Activated CD4-positive, CD25-positive, alpha-beta regulatory T cell treated with anti-CD3 and anti-CD28 coated beads, Interleukin-2, amount 50 U/mL, for 72 hours (primary cell): ENCODE measurements around the gene BRS3.
"Not testable (repeated sequence)": the region's sequence is repeated elsewhere in the genome, so short reads cannot be mapped to it uniquely, and the experiment has no call there.

Experiments used
- DNase-seq: peaks from one replicate; pipeline ENCODE4 v3.0.0; 2021

BRS3 gene

GRCh38 chrX:136487647-136488046 lies at the start of gene BRS3:
Gene BRS3 (plus strand): TSS chrX:136487947. CDS start chrX:136488115, 168 bp downstream.
- DNase-seq: no peak

DNA sequence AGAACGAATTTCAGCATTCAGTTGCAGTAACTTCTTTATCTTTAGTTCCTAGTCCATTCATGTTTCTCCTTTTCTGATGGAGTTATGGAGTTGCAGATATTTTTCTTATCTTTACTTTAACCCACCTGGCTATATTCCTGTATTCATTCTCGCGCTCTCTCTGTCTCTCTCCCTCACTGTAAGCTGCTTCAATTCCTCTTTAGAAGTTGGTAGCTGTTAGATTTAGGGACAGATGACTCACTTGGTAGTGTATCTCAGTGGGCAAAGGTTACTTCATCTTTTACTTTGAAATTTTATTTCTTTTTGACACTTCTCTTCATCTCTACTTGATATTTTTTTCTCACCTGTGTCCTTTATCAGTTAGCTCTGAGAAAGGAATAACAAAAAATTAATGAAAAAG lies 49.6 kb upstream of the BRS3 start:
- no peak for DNase-seq

DNA sequence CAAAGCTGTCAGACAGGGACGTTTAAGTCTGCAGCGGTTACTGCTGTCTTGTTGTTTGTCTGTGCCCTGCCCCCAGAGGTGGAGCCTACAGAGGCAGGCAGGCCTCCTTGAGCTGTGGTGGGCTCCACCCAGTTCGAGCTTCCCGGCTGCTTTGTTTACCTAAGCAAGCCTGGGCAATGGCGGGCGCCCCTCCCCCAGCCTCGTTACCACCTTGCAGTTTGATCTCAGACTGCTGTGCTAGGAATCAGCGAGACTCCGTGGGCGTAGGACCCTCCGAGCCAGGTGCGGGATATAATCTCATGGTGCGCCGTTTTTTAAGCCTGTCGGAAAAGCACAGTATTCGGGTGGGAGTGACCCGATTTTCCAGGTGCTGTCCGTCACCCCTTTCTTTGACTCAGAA lies 42.1 kb upstream of the BRS3 start:
- not testable (repeated sequence) for DNase-seq

DNA sequence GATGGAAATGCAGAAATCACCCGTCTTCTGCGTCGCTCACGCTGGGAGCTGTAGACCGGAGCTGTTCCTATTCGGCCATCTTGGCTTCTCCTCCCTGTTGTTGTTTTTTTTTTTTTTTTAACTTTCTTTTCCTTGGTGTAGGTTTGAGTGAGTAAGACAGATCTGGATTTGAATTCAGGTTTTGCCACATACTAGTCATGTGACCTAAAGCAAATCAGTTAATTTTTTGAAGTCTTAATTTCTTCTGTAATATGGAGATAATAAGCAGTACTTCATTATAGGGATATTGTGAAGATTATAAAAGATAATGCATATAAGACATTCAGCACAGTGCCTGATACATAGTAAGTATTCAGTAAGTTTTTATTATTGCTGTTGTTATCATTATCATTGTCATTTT lies 41.5 kb upstream of the BRS3 start:
- no peak for DNase-seq

- DNase-seq: no peak
Measured at GRCh38 chrX:136447308-136447707, 40.4 kb upstream of the BRS3 start.

DNA sequence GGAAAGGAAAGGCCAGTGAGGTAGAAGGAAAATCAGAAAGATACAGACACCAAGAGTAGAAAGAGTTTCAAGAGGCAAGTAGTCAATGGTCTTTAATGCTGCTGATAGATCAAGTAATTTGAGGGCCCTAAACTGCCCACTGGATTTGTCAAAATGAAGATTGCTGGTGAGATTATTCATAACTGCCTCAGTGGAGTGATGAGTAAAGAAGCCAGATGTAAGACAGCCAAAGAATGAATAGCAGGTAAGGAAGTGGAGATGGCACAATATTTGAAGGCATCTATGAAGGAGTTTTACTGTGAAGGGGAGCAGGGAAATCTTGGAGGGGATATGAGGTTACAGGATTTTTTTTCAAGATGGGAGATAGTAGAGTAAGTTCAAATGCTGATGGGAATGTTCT lies 39.8 kb upstream of the BRS3 start:
- DNase-seq: no peak

- DNase-seq: no peak
Measured at GRCh38 chrX:136450050-136450830, 37.5 kb upstream of the BRS3 start.

DNA sequence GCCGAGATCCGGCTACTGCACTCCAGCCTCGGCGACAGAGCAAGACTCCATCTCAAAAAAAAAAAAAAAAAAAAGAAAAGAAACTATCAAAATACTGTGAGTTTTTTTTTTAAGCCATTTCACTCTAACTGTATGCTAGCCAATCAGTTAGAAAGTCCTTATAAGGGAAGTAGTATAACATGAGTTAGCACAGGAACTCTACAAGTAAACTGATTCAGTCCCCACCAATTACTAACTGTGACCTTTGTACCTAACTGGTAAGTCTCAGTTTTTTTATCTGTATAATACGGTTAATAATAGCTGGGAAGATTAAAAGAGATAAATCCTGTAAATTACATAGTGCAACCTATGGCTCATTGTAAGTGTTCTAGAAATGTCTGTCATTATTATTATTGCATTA lies 35.1 kb upstream of the BRS3 start:
- no peak for DNase-seq

DNA sequence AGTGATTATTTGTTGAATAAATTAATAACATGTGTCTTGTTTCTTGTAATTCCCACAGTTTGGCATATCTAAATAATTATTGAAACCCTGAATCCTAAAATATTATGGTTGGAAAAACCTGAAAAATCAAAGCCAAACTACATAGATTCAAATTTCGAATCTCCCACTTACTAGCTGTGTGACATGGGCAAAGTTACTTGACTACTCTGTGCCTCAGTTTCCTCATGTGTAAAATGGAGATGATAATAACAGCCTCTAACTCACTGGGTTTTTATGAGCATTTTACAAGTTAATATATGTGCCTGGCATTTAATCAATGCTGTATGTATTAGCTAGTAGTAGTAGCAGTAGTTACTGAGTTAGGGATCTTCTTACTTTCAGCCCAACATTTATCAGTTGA lies 34.6 kb upstream of the BRS3 start:
- no peak for DNase-seq

GRCh38 chrX:136453771-136454170 lies 34.0 kb upstream of the BRS3 start:
- DNase-seq: no peak

DNA sequence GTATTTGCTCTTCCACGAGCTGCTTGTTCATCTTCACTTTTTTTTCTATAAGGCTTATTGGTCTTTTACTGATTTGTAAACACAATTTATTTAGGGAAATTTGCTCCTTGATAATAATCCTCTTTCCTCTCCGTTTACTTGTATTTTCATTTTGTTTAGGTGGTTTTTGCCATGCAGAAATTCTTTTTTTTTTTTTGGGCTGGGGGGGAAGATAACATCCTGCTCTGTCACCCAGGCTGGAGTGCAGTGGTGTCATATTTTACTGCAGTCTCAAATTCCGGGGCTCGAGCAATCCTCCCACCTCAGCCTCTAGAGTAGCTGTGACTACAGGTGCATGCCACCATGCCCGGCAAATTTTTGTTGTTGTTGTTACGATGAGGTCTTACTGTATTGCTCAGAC lies 31.6 kb upstream of the BRS3 start:
- DNase-seq: no peak

DNA sequence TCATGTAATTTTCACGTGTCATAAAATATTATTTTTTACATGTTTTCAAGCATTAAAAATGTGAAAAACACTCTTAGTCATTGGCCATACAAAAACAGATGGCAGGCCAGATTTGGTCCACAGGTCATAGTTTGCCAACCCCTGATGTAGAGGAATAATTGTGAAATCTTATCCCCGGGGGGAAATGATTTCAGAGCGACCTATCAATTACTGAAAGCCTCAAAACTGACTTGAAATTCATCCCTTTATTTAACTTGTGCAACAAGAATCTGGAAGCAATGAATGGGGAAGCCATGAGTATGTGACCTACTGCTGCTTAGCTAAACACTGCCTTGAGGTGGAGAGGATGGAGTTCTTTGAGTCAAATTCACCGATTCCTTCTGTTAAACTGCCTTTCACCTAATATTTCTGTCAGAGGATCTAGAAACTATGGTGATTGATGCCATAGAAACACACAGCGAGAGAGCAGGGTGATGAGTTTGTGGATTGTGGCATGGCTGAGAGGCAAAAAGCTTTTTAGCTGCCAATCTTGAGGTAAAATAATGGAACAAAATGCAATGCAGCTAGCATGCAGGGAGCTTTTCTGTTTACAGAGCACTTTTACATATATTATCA lies 30.3 kb upstream of the BRS3 start:
- no peak for DNase-seq

GRCh38 chrX:136464589-136464988 lies 23.2 kb upstream of the BRS3 start:
- DNase-seq: no peak

DNA sequence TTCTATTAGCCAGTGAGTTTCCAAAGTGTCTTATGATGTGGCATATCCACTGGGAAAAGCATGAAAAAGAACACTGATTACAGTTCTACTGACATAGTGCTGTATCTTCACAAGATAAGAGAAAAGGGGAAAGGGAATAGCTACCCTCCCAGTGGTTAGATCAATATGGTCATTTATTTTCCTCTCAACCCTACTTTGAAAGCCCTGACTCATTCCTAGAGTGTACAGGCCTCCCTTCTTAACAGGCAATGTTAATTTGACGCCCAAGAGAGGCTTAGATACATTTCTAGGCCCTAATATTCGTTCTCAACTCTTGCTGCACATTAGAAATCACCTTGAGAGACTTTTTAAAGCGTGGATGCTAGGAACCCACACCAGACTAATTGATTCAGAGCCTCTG lies 20.4 kb upstream of the BRS3 start:
- no peak for DNase-seq

DNA sequence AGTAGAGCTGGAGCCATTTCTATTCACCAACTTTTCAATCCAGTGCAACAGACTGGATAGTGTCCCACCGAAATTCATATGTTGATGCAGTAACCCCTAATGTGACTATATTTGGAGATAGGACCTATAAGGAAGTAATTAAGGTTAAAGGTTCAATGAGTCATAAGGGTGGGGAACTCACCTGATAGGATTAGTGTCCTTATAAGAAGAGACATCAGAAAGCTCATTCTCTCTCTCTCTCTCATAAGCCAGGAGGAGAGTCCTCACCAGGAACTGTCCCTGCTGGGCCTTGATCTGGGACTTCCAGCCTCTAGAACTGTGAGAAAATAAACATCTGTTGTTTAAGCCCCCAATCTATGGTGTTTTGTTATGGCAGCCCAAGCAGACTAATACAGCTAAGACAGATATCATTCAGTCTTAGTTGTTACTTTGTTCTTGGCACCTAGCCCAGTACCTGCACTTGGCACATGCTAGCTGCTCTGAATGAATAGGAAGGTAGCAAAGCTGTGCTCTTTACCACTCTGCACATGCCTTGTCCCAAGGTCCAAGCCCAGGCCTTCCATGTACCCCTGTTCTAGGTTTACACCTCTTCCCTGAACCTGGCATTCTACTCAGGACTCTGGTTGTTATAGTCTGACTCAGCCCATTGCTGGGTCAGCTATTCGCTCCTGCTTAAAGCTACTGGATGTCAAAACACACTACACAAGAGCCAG lies 19.2 kb upstream of the BRS3 start:
- no peak for DNase-seq

DNA sequence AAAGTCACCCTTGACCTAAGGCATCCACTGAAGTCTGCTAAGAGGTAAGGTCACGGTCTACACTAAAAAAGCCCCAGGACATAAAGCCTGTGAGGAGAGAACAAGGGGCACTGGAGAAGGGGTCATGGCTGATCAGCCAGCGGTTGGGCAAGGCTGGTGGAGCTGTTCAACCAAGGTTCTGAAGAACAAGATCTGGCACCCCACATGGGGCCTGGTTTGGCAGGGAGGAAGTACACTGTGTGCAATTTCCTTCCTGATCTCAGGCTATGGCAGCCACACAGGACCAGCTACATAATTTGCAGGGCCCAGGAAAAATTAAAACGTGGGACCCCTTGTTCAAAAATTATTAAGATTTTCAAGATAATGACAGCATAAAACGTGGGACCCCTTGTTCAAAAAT lies 14.1 kb upstream of the BRS3 start:
- DNase-seq: no peak

- DNase-seq: no peak
Measured at GRCh38 chrX:136475236-136475635, 12.5 kb upstream of the BRS3 start.

GRCh38 chrX:136476501-136476900 lies 11.2 kb upstream of the BRS3 start:
- no peak for DNase-seq

DNA sequence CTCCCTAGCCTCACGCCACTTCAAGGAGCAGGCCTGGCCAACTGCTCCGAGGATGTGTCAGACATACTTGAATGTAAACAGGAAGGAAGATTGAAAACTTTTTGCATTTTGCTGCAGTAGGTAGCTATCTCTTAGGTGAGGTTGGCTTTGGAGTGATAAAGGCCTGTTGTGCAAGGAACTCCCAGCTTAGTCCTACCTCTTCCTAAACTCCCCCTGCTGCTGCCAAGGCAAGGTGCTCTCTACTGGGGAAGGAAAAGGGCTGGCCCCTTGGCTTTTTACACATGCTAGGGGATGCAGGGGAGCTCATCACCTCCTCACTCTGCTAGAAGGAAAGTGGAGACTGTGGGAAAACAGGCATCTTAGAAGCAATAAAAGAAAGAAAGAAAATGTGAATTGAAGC lies 10.7 kb upstream of the BRS3 start:
- DNase-seq: no peak

DNA sequence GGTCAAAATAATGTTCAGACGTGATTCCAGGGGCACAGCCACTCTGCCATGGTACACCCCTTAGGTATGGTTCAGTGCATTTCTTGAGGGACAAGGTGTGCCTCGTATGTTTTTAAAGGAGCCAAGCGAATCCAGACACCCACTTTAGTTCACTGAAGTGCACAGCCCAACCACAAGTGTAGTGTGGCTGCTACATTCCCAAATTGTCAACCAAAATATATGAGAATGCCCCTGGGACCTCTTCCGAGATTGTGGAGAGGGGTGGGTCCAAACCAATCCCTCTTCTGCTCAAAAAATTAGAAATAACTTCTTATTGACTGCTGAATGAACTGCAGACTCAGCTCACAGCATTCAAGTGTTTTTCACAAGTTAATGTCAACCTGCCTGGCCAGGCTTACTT lies 7.4 kb upstream of the BRS3 start:
- no peak for DNase-seq

DNA sequence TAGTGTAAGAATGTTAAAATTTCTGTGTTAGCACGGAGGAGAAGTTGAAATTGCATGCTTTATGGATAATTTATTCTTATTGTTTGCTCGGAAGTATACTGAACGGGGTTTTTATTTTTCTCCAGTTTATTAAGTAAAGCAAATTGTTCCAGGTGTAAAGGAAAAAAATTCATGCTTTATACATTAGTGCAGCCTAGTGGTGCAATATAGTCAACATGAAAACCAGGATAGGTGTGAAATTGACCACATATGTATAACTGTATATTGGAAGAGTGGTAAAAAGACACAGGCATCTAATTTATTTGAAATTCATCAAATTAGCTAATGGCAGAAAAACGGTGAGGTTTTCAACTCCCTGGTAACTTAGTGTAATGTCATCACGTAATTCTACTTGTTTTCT lies 959 bp downstream of the BRS3 start:
- DNase-seq: no peak

- DNase-seq: no peak
Measured at GRCh38 chrX:136491832-136492231, 4.1 kb downstream of the BRS3 start.

DNA sequence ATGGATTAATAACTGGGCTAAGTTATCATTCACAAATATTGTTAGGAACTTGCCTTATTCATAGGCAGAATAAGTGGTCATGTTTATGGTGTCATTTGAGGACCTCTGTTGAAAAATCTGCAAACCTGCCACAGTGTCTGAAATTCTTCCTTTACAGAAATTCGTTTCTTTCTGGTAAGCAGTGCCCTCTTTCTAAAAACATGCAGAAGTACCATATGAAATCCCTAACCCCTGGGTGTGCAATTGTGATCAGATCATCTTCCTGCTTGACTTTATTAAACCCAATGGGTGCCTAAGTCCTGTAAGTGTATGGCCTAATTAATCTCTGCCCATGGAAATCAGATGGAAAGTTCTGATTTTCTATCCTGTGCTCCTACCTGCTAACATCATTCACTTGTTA lies 5.3 kb downstream of the BRS3 start:
- DNase-seq: no peak

GRCh38 chrX:136495043-136495442 lies 7.3 kb downstream of the BRS3 start:
- DNase-seq: no peak
